Measurements from ENCODE around the gene MYLK2. TPM values are rescaled to one million over a fixed set of nuclear protein-coding genes. Genes with fewer than 3 reads are reported as not detected.
"Not testable (repeated sequence)": the region's sequence is repeated elsewhere in the genome, so short reads cannot be mapped to it uniquely, and the experiment has no call there.

The MYLK2 gene
- not detected for total RNA-seq

- no peak for DNase-seq (ENCODE audit: low spot score)
These were observed at the start of gene MYLK2 for GRCh38 chr20:31819083-31819784. MYLK2 (plus strand) TSS chr20:31819356; CDS start chr20:31819581, 225 bp downstream.

- DNase-seq (ENCODE audit: low spot score) = no peak
These were observed 49.5 kb upstream of the MYLK2 start for GRCh38 chr20:31769681-31770080.

- DNase-seq (ENCODE audit: low spot score) = no peak
These were observed 48.9 kb upstream of the MYLK2 start for GRCh38 chr20:31770243-31770642.

GRCh38 chr20:31774408-31774807 is 44.7 kb upstream of the MYLK2 start:
- no peak for DNase-seq (ENCODE audit: low spot score)

- no peak for DNase-seq (ENCODE audit: low spot score)
These were observed 38.3 kb upstream of the MYLK2 start for GRCh38 chr20:31780839-31781238.

- no peak for DNase-seq (ENCODE audit: low spot score)
These were observed 37.2 kb upstream of the MYLK2 start for GRCh38 chr20:31781945-31782344.

- DNase-seq (ENCODE audit: low spot score) = no peak
These were observed 34.7 kb upstream of the MYLK2 start for GRCh38 chr20:31784354-31785044.

- DNase-seq (ENCODE audit: low spot score) = no peak
These were observed 34.1 kb upstream of the MYLK2 start for GRCh38 chr20:31785089-31785488.

- DNase-seq (ENCODE audit: low spot score) = no peak
These were observed 30.6 kb upstream of the MYLK2 start for GRCh38 chr20:31788578-31788977.

GRCh38 chr20:31790401-31790800 is 28.8 kb upstream of the MYLK2 start:
- no peak for DNase-seq (ENCODE audit: low spot score)

GRCh38 chr20:31797364-31797763 is 21.8 kb upstream of the MYLK2 start:
- DNase-seq (ENCODE audit: low spot score) = no peak

- no peak for DNase-seq (ENCODE audit: low spot score)
These were observed 17.6 kb upstream of the MYLK2 start for GRCh38 chr20:31801508-31801907.

GRCh38 chr20:31803552-31804291 is 15.4 kb upstream of the MYLK2 start:
- DNase-seq (ENCODE audit: low spot score) = no peak

- DNase-seq (ENCODE audit: low spot score) = no peak
These were observed 12.4 kb upstream of the MYLK2 start for GRCh38 chr20:31806564-31807355.

- DNase-seq (ENCODE audit: low spot score) = no peak
These were observed 10.7 kb upstream of the MYLK2 start for GRCh38 chr20:31808481-31808880.

- DNase-seq (ENCODE audit: low spot score) = no peak
These were observed 9.5 kb upstream of the MYLK2 start for GRCh38 chr20:31809661-31810060.

GRCh38 chr20:31811198-31811597 is 8.0 kb upstream of the MYLK2 start:
- DNase-seq (ENCODE audit: low spot score) = no peak

- DNase-seq (ENCODE audit: low spot score) = no peak
These were observed 7.1 kb upstream of the MYLK2 start for GRCh38 chr20:31811796-31812728.

GRCh38 chr20:31813611-31814010 is 5.5 kb upstream of the MYLK2 start:
- DNase-seq (ENCODE audit: low spot score) = no peak

GRCh38 chr20:31814142-31814541 is 5.0 kb upstream of the MYLK2 start:
- not testable (repeated sequence) for DNase-seq (ENCODE audit: low spot score)

Data from ureter (tissue), 1 donor.